ENCODE measurements around the gene ANXA5.

- TF ChIP-seq CTCF (IDR thresholded peaks at IDR 0.05; ENCODE audit: low read depth, low read length) (no peak), POLR2A (IDR thresholded peaks at IDR 0.05; ENCODE audit: extremely low read depth, insufficient read length) (no peak), MAX (IDR thresholded peaks at IDR 0.05; ENCODE audit: low read depth, low read length) (0 out of 2 replicates have a peak, but pooled peaks have one; percentile 34)
These were observed 1.5 kb upstream of the ANXA5 start for GRCh38 chr4:121698236-121698671.

All from NB4 (cell line).